PC-3 (cell line): ENCODE results near the gene USH1G. TPM values are rescaled to one million over a fixed set of nuclear protein-coding genes. Genes with fewer than 3 reads are reported as not detected.
A peak's percentile ranks its signal among the peaks of the same experiment; 100 is the strongest.

ENCODE experiments used
- ATAC-seq: fragments of 200-7000 bp; cut with Tn5 transposase; 2 replicates; pipeline ENCODE4 v1.9.1; 2020; ENCODE audit warnings: mild to moderate bottlenecking, moderate library complexity
- BruUV-seq: library from RNA; stranded (reverse); fragments of 400-500 nt; replicated peaks from 2 replicates; lab custom pipeline; 2021; lab: Mats Ljungman, UMichigan
- CTCF ChIA-PET: fragments of 300-600 bp; sonication (Branson Sonifier 250); formaldehyde crosslinking; loops from one replicate; lab custom pipeline; 2022; ENCODE audit warnings: antibody characterized with exemption; lab: Charles Lee
- POLR2A ChIA-PET: fragments of 300-600 bp; sonication (Branson Sonifier 250); formaldehyde crosslinking; loops from one replicate; lab custom pipeline; 2022; ENCODE audit warnings: antibody characterized with exemption; ENCODE audit not compliant: unreplicated experiment; lab: Charles Lee
- DNase-seq: peaks from one replicate; pipeline ENCODE4 v3.0.0-alpha.2; 2015
- H2AFZ ChIP-seq: fragments of 300-600 bp; sonication (generic); 2 replicates; pipeline ENCODE4 v1.6.0; 2016; ENCODE audit warnings: antibody characterized with exemption, low read length
- H3F3A ChIP-seq: fragments of 300-600 bp; sonication (generic); one replicate; pipeline ENCODE4 v1.6.0; 2017; ENCODE audit warnings: antibody characterized with exemption, low read length, control low read depth, mild to moderate bottlenecking; ENCODE audit not compliant: unreplicated experiment
- H3K27ac ChIP-seq: fragments of 300-600 bp; sonication (generic); 2 replicates; pipeline ENCODE4 v1.5.1; 2016; ENCODE audit warnings: mild to moderate bottlenecking, low read length
- H3K27me3 ChIP-seq: fragments of 300-600 bp; sonication (generic); 2 replicates; pipeline ENCODE4 v1.6.1; 2016; ENCODE audit warnings: low read length, mixed read lengths
- H3K36me3 ChIP-seq: fragments of 300-600 bp; sonication (generic); 2 replicates; pipeline ENCODE4 v1.6.1; 2016; ENCODE audit warnings: low read depth, mixed run types, low read length, mixed read lengths
- H3K4me1 ChIP-seq: fragments of 300-600 bp; sonication (generic); 2 replicates; pipeline ENCODE4 v1.5.1; 2016; ENCODE audit warnings: low read length; ENCODE audit not compliant: insufficient read depth
- H3K4me2 ChIP-seq: fragments of 300-600 bp; sonication (generic); 2 replicates; pipeline ENCODE4 v1.6.0; 2016; ENCODE audit warnings: low read length
- H3K4me3 ChIP-seq: fragments of 300-600 bp; sonication (generic); 2 replicates; pipeline ENCODE4 v1.5.1; 2016; ENCODE audit warnings: mild to moderate bottlenecking, low read length, mixed read lengths
- H3K79me2 ChIP-seq: fragments of 300-600 bp; sonication (generic); 2 replicates; pipeline ENCODE4 v1.6.1; 2017; ENCODE audit warnings: low read length, mixed read lengths
- H3K9ac ChIP-seq: fragments of 300-600 bp; sonication (generic); 2 replicates; pipeline ENCODE4 v1.6.0; 2016; ENCODE audit warnings: mild to moderate bottlenecking, low read length
- H3K9me2 ChIP-seq: fragments of 300-600 bp; sonication (generic); replicated peaks from 2 replicates; pipeline ENCODE4 v1.6.1; 2016; ENCODE audit warnings: mixed run types, low read length, mixed read lengths
- H3K9me3 ChIP-seq: fragments of 300-600 bp; sonication (generic); 2 replicates; pipeline ENCODE4 v1.6.1; 2016; ENCODE audit warnings: low read length, mixed read lengths
- H4K20me1 ChIP-seq: fragments of 300-600 bp; sonication (generic); 2 replicates; pipeline ENCODE4 v1.6.1; 2016; ENCODE audit warnings: low read length, mixed read lengths
- CTCF ChIP-seq: fragments of 300-600 bp; sonication (generic); conservative IDR thresholded peaks from 2 replicates; pipeline ENCODE4 v1.5.1; 2017; ENCODE audit warnings: antibody characterized with exemption, low read depth, mild to moderate bottlenecking, low read length
- EZH2 ChIP-seq: fragments of 300-600 bp; sonication (generic); IDR thresholded peaks from one replicate; pipeline ENCODE4 v1.6.1; 2017; ENCODE audit warnings: antibody characterized with exemption, mild to moderate bottlenecking, low read length; ENCODE audit not compliant: unreplicated experiment
- EZH2phosphoT487 ChIP-seq: fragments of 300-600 bp; sonication (generic); IDR thresholded peaks from 2 replicates; pipeline ENCODE4 v1.6.1; 2018; ENCODE audit warnings: mild to moderate bottlenecking, antibody characterized with exemption, low read length, borderline replicate concordance
- intact Hi-C: fragments of 100-400 bp; cut with micrococcal nuclease; formaldehyde crosslinking; loops from 2 replicates; pipeline ENCODE4 v1.9.0; 2023
- total RNA-seq: library from RNA; depleted of rRNA; stranded (reverse); fragments of >200 nt; gene quantifications from 2 replicates; pipeline ENCODE4 v1.2.3, GENCODE V29; 2014

Gene USH1G
- total RNA-seq, 1 experiment from 2014 or later = 0.04 TPM

GRCh38 chr17:74968361-74968780 lies 45.3 kb upstream of the USH1G start:
- CTCF ChIA-PET = no interaction called here
- no TSS peak for BruUV-seq
- H3K9me3 ChIP-seq = no peaks in the 10 kb centered on the region
- no peaks in the 10 kb centered on the region for H3K9me2 ChIP-seq
- H3K27me3 ChIP-seq = no peaks in the 10 kb centered on the region
- POLR2A ChIA-PET = interaction anchor here (0.7 kb wide), 1 partner anchor 42 kb away, joined by 6 read pairs; no protein-coding TSS in a partner anchor
- peaks cover 36% of the 10 kb centered on the region for H3K4me1 ChIP-seq
- H3K79me2 ChIP-seq = peaks cover 21% of the 10 kb centered on the region
- TF ChIP-seq CTCF (no peak), EZH2 (no peak), EZH2phosphoT487 (no peak)
- no peaks in the 10 kb centered on the region for H3F3A ChIP-seq
- H4K20me1 ChIP-seq = no peaks in the 10 kb centered on the region
- H3K36me3 ChIP-seq = no peaks in the 10 kb centered on the region
- H3K9ac ChIP-seq = peak overlapping the region; percentile 35; the same call in 1 of the 2 replicates
- H3K4me3 ChIP-seq = no peak overlapping the region
- peak overlapping the region; percentile 65 for H3K27ac ChIP-seq
- DNase-seq (peak; percentile 87), ATAC-seq (peak; percentile 5; the same call in 1 of the 2 replicates)
- intact Hi-C loops = no loop called here
- H2AFZ ChIP-seq = 0 out of 2 replicates have a peak overlapping the region, but pooled peaks have one; percentile 19
- peak overlapping the region; percentile 42 for H3K4me2 ChIP-seq

DNA sequence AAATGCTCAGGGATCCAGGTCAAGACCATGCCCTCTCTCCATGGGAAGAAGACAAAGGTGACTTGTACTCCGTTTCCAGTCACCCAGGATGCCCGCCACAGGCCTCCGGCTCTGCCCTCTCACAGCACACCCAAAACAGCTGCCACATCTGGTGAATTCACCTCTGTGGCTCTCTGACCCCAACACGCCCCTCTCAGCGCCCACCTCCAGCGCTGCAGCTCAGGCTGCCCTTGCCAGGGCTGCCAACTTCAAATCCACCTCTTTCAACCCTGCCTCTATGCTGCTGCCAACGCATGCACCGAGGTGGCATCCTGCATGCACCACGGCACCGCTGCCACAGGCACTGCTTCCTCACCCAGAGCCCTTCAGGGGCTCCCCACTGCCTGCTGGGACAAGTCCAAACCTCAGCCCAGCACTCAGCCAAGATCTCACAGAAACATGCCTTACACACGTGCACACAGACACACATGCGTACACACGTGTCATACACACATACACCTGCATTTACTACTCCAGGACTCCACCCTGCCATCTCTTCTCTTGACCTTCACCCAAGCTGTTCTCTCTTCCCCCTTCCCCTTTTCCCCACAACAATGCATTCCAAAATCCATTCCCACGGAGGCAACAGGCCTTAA lies 42.0 kb upstream of the USH1G start:
- Histone ChIP-seq H3K9me2 (no peaks in the 10 kb centered on the region), H4K20me1 (no peaks in the 10 kb centered on the region), H3K9ac (no peak overlapping the region), H3K4me1 (peaks cover 18% of the 10 kb centered on the region), H3K27me3 (no peaks in the 10 kb centered on the region), H3K27ac (no peak overlapping the region), H3K4me2 (no peak overlapping the region), H3K4me3 (no peak overlapping the region), H3K79me2 (peaks cover 3% of the 10 kb centered on the region), H3K36me3 (no peaks in the 10 kb centered on the region), H3F3A (no peaks in the 10 kb centered on the region), H3K9me3 (no peaks in the 10 kb centered on the region), H2AFZ (no peak overlapping the region)
- TF ChIP-seq EZH2 = no peak
- no peak for TF ChIP-seq EZH2phosphoT487
- no peak for TF ChIP-seq CTCF
- intact Hi-C loops = loop anchor here (5.0 kb wide), 1 partner anchor 237 kb away; no protein-coding TSS in a partner anchor
- ChIA-PET CTCF (no interaction called here), POLR2A (no interaction called here)
- ATAC-seq = no peak
- no peak for DNase-seq
- BruUV-seq = no TSS peak

DNA sequence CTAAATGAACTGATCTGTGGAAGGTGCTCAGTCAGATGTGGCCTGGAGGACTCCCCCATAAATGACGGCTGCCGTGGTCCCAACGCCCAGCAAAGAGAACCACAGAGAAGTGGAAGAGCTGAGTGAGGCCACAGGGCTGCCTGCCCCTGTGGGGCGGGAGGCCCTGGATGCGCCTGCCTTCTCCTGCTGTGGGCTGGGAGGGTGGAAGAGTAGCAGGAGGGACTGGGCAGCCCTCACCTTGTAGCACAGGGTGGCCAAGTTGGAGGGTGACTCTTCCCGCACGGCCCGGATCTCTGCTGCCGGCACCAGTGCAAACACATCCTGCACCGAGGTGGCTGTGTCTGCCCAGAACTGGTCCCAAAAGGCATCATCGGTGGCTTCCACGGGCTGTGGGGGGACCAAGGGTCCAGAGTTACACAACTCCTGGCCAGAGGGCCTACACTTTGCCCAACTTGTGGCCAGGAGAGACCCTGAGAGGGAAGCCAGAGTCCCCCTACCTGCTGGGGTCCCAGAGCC lies 41.2 kb upstream of the USH1G start:
- no peaks in the 10 kb centered on the region for H4K20me1 ChIP-seq
- TF ChIP-seq CTCF (no peak), EZH2 (no peak), EZH2phosphoT487 (no peak)
- H3K27me3 ChIP-seq = no peaks in the 10 kb centered on the region
- H3K9me3 ChIP-seq = no peaks in the 10 kb centered on the region
- H3K36me3 ChIP-seq = no peaks in the 10 kb centered on the region
- ChIA-PET POLR2A (interaction anchor here (0.6 kb wide), 1 partner anchor 427 kb away, joined by 6 read pairs; no protein-coding TSS in a partner anchor), CTCF (interaction anchor here (0.6 kb wide), 1 partner anchor 11 kb away, joined by 3 read pairs; no protein-coding TSS in a partner anchor)
- H3K4me2 ChIP-seq = no peak overlapping the region
- H3F3A ChIP-seq = no peaks in the 10 kb centered on the region
- no peak for ATAC-seq
- H3K27ac ChIP-seq = no peak overlapping the region
- intact Hi-C loops = loop anchor here (5.0 kb wide), 1 partner anchor 238 kb away; no protein-coding TSS in a partner anchor
- no peak overlapping the region for H2AFZ ChIP-seq
- no peak overlapping the region for H3K9ac ChIP-seq
- no peak for DNase-seq
- H3K9me2 ChIP-seq = no peaks in the 10 kb centered on the region
- H3K4me3 ChIP-seq = no peak overlapping the region
- peaks cover 16% of the 10 kb centered on the region for H3K4me1 ChIP-seq
- no peaks in the 10 kb centered on the region for H3K79me2 ChIP-seq
- no TSS peak for BruUV-seq
